Purkinje cell (primary cell): ENCODE measurements around the gene SLC24A3. TPM values are rescaled to one million over a fixed set of nuclear protein-coding genes. Genes with fewer than 3 reads are reported as not detected.

Source experiments
- polyA plus RNA-seq: library from polyadenylated mRNA; unstranded; fragments of >200 nt; fragmentation: Nextera tagmentation; gene quantifications from 2 replicates; pipeline ENCODE4 v1.2.1, GENCODE V29; 2014

SLC24A3 gene
- 1.2 and 1.5 TPM in 2 replicates for polyA plus RNA-seq

DNA sequence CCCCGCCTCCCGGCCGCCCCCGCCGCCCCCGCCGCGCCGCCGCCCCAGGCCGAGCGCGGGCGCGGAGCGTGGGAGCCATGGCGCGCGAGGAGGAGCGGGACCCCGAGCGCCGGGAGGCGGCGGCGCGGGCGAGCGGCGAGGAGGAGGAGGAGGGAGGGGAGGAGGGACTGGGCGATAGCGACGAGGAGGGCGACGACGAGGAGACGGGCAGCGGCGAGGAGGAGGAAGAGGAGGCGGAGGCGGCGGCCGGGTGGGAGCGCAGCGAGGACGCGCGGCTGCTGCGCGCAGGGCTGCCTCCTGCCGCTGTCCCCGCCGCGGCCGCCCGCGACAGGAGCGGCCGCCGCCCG, at the start of gene SLC24A3:
TSS of gene SLC24A3 (plus strand) at position 174 of the 347 bp plus-strand sequence.

DNA sequence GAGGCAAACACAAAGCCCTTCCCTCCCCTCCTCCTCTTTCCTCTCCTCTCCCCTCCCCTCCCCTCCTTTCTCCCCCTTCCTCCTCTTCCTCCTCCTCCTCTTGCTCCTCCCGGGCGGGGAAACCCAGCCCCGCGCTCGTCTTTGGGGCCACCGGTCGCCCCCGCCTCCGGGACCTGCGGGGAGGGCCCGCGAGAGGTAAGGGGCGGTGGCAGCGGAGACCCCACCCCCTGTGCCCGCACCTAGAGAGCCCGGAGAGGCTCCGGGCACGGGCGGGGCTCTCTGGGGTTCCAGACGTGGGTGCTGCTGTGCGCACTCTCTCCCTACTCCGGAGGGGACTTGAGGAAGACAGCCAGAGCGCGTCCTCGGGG, 545.7 kb downstream of the SLC24A3 start, which contains the start of gene RIN2:
TSS of gene RIN2 (plus strand) at position 126 of the 368 bp plus-strand sequence. CDS start 131,344 bp downstream, outside the sequence.

